Head of caudate nucleus (tissue), 42 donors: ENCODE measurements around the gene RGS2.
A peak's percentile ranks its signal among the peaks of the same experiment; 100 is the strongest.

Experiments used
- DNase-seq, 42 donors: peaks; one replicate each; pipeline versions ENCODE4 v3.0.0 to v3.0.0-alpha.2; 2020 to 2021; ENCODE audit warnings: mixed read lengths in 7 of 42
- intact Hi-C: fragments of 100-400 bp; cut with DNase I; formaldehyde crosslinking; loops from one replicate; pipeline ENCODE4 v1.15.0; 2022

The RGS2 gene

DNA sequence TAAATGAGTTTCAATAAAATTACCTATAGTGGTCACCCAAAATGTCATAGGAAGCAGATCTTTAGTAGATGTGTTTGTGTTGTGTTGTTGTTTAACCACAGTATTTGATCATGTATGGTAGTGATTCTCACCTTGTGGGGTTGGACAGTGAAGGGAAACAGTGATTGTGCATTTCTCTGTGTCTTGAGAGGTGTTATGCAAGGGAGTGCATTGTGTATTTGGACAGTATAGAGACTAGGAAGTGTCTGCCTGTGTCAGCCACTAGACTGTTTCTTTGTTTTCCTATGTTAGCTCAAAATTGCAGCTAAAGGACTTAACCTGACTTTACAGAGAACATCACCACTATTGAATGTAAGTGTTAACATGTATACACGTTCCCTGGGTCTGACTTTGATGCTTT lies 6.0 kb downstream of the RGS2 start:
- no peak for DNase-seq
- intact Hi-C loops, result no loop called here

DNA sequence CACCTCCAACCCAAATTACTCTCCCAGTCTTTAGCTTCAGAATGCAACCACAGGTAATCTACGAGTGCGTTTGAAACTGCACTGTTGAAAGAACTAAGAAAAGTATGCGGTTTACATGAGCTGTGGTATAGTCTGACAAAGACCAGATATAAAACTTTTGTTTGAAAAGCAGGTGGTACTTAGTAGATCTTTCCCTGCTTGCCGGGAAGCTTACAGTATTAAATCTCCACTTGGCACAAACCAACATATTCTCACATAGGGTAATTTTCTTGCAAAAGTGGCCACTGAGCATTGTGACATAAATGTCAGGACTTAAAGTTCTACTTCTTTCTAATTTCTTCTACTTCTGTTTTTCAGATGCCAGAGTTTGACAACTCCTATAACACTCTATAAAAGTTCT lies 8.4 kb downstream of the RGS2 start:
- intact Hi-C loops, result no loop called here
- DNase-seq, result no peak

DNA sequence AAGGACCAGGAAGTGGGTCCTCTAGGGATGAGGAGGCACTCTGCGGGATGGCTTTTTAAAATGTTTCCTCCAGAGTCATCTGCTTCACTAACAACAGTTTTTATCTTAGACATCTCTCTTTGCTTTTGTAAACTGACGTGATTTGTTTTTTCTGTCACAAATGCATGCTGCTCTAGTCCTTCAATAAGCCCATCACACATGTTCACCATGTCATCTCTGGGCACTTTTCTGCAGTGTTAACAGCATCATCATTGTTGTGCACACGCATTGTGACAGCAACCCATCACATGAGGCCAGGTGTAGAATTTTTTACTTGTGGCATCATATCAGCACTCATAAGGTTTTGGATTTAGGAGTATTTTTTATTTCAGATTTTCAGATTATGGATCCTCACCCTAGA lies 12.5 kb downstream of the RGS2 start:
- DNase-seq, result no peak
- intact Hi-C loops, result no loop called here

DNA sequence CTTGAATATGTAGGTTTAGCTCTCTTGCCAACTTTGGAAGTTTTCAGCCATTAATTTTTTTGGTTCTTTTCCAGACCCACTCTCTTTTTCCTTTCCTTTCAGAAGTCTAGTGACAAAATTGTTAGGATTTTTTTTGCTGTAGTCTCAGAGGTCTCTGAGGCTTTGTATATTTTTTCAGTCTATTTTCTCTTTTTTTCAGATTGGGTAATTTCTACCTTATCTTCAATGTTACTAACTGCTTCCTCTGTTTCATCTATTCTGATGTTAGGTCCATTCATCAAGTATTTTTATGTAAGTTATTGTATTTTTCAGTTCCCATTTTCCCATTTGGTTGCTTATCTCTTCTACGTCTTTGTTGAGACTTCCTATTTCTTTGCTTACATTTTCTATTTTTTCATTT lies 15.7 kb downstream of the RGS2 start:
- DNase-seq, result no peak
- intact Hi-C loops, result no loop called here

DNA sequence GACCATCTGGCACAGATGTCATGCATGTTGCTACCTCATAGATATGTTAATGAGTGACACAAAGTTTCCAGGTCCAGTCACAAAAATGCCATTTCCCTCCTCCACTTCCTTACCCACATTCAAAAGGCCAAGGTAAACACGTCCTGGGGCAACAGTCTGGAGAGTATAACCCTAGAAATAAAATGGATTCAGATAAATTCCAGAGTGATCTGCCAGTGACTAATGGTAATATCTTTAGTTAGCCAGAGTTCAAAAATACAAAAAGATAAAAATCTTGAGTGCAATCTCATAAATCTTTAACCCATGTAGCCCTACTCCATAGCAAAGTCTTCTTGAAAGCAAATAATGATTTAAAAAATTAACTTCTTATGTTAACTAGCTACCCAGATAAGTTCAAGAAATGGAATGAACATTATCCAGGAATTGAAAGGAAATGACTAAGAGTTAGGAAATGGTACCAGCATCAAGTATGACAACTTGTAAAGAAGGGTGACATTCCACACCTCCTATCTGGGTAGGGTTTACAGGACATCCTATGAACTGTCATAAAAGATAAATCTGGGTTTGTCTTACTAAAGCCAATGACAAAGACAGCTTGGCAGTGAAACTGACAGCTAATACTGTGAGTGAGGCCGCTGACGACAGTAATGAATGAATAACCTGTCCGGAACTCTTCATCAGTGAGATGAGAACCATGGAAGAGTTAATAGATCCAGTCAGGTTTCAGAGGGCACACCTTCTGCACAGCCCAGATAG lies 18.1 kb downstream of the RGS2 start:
- intact Hi-C loops, result no loop called here
- no peak for DNase-seq

DNA sequence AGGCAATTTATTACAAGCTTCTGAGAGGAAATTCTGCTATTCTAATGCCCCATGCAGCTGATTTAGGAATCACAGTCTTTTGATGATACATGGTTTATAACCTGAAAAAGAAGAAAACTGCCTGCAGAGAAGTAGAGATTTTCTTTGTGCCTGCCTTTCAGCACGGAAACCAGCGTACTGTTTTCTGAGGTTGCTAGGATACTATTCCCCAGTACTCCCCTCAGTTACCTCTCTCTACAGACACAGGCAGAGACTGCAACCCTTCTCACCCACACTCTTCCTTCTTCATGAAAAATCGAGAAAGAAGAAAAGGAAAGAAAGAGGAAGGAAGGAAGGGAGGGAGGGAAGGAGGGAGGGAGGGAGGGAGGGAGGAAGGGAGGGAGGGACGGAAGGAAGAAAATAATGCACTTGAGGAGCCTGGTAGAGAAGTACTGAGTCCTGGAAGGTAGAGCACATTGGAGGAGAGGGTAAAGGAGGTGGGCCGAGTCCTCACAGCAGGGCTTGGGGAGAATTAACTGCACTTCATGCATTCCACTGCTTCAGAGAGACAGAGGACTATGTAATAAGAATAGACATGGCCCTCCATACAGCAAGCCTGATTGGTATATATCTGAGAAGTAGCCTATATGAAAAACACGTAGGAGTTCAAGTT lies 21.9 kb downstream of the RGS2 start:
- DNase-seq, result peak in 16 of 42 donors; percentile 9 to 74 (median 31)
- intact Hi-C loops, result no loop called here

DNA sequence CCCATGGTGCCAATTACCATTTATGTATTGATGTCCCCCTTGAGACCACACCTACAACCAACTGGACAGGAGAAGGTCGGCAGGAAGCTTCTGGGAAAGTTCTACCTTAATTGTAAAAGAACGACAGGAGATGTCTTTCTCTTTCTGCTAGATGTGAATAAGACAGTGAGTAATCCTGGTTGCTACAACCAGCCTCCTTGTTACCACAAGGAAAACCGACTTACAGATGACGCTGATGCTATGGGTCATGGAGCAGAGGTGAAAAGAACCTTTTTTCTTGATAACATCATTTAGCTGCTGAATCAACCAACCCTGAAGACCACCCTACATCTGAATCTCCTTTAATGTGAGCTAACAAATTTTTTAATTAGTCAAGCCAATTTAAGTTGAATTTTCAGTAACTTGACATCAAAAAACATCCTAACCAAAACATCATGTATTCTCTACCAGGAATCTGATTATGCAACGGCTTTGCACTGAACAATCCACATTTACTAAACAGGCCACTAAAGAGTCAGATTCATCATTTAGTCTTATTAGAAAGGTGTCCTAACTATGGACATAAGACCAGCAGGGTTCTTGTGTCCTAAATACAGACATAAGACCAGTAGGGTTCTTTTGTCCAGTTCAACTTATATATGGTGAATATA lies 23.0 kb downstream of the RGS2 start:
- DNase-seq, result no peak
- intact Hi-C loops, result no loop called here

DNA sequence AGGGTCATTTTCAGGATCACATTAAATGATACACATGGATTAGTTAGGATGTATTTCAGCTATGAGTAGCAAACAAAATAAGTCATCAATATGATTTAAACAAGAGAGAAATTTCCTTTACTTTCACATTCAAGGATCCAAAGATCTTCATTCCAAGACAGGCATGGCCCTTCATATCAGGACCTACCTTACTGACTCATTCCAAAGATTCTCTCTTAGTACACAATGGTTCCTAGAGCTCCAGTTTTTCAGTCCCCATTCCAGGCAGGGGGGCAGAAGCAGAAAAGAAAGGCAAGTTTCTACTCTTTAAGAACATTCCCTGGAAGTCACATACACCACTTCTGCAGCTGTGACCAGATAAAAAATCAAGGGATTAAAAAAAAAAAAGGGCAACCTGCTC lies 23.7 kb downstream of the RGS2 start:
- no peak for DNase-seq
- intact Hi-C loops, result no loop called here

DNA sequence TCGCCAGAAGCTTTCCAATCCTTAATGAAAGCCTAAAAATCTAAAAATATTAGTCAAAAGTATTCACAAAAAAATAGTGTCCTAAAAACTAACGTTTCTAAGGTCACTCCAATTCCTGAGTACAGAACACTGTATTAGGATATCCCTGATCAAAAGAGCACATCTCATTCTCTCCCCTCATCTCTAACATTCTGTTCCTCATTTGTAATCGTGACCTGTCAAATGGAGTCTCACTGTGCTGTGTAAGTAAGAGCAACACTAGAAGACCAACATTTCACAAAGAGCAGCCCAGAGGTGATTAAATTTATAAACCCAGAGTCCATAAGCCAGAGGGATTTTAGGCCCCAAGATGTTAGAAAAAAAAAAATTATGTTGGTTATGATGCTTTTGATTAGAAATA lies 26.3 kb downstream of the RGS2 start:
- intact Hi-C loops, result no loop called here
- no peak for DNase-seq

DNA sequence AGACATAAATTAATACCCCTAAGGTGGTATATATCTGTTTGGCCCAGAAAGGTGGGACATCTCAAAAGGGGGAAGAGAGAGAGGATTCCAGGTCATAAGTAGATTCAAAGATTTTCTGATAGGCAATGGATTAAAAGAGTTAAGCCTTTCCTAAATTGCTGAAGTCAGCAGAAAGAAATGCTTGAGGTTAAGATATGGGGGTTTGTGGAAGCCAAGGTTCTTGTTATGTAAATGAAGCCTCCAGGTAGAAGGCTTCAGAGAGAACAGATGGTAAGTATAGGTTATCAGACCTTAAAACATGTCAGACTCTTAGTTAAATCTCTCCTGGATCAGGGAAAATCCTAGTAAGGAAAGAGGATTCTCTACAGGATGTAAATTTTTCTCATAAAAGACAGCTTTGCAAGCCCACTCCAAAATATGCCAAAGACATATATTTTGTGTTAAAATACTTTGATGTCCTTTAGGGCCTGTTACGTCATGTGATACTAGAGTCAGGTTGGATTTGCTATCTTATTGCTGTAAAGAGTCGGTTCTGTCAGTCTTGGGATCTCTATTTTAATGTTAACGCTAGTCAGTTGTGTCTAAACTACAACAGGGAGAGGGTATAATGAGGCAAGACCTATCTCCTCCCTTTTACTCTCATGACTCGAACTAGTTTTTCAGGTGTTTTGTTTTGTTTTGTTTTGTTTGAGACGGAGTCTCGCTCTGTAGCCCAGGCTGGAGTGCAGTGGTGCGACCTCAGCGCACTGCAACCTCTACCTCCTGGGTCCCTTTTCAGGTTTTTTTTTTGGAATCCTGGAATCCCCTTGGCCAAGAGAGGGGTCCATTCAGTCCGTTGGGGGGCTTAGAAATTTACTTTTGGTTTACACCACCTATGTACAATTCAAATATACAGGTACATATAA lies 30.6 kb downstream of the RGS2 start:
- intact Hi-C loops, result no loop called here
- DNase-seq, result no peak

DNA sequence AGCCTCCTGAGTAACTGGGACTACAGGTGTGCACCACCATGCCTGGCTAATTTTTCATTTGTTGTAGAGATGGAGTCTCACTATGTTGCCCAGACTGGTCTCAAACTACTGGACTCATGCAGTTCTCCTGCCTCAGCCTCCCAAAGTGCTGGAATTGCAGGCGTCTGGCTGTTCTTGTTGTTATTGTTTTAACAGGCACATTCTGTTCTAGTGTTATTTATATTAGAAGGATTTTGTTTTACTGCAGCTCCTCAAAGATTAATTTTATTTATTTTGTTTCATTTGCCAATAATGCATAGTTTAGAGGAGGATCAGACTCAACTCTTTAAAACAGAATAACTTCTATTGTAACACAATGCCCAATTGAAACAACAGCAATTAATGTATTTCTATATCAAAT lies 35.5 kb downstream of the RGS2 start:
- intact Hi-C loops, result no loop called here
- no peak for DNase-seq

DNA sequence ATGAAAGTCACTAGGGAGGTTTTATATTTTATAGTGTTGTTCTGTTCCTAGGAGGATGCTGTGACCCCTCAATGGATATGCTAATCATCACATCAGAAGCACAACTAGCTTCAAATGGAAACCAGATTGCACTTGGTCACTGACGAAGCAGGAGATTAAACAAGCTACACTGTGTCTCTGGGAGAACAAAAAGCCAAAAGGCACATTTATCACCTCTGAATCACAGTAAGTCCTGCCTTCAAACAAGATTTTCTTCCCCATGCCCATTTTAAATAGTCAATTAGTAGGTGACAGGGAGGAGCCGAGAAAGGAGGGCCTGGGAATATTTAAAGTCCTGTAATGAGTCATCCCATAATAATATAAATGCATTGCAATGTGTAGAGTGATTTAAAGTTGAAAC lies 38.1 kb downstream of the RGS2 start:
- intact Hi-C loops, result no loop called here
- DNase-seq, result no peak

DNA sequence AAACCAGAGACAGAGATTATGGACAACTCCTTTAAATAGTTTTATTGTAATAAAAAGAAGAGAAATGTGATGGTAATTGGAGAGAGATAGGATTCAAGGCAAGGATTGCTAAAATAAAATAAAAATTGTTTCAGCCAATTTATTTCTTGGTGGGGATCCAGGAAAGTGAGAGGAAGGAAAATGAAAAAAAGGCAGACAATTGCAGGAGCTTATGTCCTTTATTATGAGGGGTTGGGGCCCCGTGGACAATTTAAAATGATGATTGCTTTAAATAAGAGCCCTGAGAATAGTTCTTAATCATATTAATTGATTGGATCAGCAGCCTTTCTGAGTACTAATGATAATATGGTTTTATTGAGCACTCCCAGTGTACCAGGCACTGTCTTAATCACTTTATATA lies 40.2 kb downstream of the RGS2 start:
- no peak for DNase-seq
- intact Hi-C loops, result no loop called here

DNA sequence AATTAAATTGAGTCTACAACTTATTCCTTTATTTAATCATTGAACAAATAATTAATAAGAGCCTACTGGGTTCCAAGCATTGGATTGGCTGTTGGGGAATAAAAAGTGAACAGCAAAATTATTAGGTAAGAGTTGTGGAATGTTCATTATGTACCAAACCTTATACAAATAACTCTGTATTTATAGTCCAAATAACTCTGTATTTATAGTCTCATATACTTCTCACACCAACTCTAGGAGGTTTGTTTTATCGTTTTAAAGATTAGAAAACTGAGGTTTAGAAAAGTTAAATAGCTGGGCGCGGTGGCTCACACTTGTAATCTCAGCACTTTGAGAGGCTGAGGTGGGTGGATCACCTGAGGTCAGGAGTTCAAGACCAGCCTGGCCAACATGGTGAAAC lies 40.6 kb downstream of the RGS2 start:
- intact Hi-C loops, result no loop called here
- DNase-seq, result no peak

DNA sequence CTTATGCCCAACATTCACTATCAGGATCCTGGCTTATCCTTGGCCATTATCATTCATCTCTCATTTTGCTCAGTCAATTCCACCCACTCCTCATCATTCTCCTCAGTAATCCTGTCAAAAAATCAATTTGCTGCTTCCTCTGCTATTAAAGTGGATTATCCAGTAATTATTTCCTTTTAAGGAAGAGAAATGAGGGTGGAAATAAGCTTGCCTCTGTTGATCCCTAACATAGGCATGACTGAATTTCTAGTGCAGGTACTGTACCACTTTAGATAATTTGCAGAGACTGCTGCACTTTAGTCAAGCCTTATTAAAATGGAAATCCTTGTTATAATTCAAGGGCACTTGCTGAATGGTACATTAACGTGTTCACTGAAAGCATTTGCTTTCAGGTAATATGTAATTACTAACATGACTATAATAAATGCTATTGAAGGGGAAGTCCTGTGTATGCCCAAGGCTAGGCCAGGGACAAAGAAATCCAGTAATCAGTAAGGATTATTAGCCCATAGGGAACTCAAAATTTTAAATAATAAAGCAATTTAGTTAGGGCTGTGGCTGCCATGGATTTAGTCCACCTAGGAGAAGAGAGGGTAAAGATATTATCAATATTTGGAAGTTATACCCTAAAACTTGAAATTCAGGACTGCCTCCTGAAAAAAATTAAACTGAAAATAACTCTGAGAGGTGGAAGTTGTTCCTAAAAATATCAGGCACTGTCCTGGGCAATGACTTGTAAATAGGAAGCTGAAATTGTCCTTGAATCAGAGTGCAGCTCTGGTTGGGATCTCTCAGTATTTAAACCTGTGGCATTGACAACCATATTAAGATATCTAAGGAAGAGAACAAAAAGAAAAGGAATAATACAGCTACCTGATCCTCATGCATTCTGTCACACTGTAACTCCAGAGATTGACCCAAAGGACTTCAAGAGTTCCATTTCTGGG lies 43.4 kb downstream of the RGS2 start:
- intact Hi-C loops, result no loop called here
- DNase-seq, result peak in 3 of 42 donors; percentile 8 to 14 (median 8)

DNA sequence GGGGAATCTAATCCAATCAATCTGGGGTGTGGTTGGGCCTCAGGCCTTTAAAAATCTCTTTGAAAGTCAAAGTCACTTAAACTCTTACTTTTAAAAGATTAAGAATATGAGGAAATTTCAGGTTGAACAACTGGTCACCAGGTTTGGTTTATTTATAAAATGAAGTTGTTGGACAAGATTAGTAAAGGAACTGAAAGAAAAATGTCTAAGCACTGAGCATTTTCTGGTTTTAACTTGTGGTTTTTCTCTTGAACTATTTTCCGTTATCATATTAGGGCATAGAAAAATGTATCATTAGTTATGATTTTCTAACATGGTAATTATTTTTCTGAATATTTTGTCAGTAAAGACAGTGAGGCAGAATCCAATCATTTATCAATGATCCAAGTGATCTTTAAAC lies 49.6 kb downstream of the RGS2 start:
- intact Hi-C loops, result no loop called here
- DNase-seq, result no peak

DNA sequence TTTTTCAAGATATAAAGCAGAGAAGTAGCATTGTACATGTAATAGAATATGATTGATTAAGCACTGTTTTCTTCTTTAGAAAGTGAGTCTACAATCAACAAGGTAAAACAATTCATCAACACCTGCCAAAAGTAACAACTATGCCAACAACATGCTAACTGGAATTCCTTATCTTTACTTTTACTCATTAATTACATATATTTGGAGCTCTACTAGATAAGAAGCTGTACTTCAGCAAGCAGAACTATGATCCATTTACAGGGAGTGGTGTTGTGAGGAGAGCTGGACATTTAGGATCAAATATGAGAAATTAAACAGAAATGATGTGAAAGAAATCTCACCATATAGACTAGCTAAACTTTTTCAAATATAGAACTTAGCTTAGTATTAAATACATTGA lies 51.0 kb downstream of the RGS2 start:
- DNase-seq, result no peak
- intact Hi-C loops, result no loop called here

DNA sequence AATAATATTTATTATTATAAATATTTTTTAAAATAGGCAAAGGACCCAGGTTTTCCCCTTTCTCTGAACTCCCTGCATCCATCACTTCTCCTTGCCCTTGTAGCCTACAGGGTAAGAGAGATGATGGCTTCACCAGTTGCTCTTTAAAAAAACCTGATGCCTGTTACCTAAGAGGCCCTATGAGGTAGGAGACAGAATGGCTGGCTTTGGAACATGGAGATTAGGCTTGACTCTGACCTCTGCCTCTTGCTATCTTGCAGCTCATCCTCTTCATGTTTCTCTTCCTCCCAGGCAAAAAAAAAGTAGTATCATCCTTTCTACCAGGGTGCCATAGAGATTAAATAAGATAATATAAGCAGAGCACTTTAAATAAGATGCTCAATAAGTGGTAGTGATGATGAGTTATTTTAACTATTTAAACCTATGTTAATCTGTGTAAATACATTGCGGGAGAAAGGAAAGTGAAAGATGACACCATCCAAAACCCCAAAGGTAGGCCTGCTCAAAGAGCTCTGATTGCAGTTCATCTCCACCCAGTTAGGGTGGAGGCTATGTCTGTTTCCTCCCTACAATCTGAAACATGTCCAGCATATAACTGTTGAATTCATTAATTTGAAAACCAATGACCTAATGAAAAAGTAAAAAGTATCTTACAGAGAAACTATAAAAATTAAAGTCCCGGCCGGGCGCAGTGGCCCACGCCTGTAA lies 51.8 kb downstream of the RGS2 start:
- no peak for DNase-seq

More for the DNA sequence above, 51.8 kb downstream of the RGS2 start:
- intact Hi-C loops, result no loop called here
